Mucosa of rectum (tissue), 2 donors: ENCODE results near the gene SRSF4.
A peak's percentile ranks its signal among the peaks of the same experiment; 100 is the strongest.

ENCODE experiments used
- H3K27ac ChIP-seq, 2 donors: one replicate each; pipeline ENCODE4 v1.7.0; 2013; ENCODE audit warnings: inconsistent platforms in 2 of 2, low read depth in 2 of 2, low read length in 2 of 2
- H3K27me3 ChIP-seq, 2 donors: one replicate each; pipeline ENCODE4 v1.7.0; 2013; ENCODE audit warnings: low read length in 2 of 2; ENCODE audit not compliant: control insufficient read depth in 2 of 2, insufficient read depth in 2 of 2
- H3K36me3 ChIP-seq, 2 donors: one replicate each; pipeline ENCODE4 v1.7.0; 2013; ENCODE audit warnings: low read length in 2 of 2; ENCODE audit not compliant: control insufficient read depth in 2 of 2, insufficient read depth in 2 of 2
- H3K4me1 ChIP-seq, 2 donors: one replicate each; pipeline ENCODE4 v1.7.0; 2013; ENCODE audit warnings: low read length in 2 of 2, mild to moderate bottlenecking in 1 of 2; ENCODE audit not compliant: control insufficient read depth in 2 of 2, insufficient read depth in 2 of 2
- H3K4me3 ChIP-seq, 2 donors: one replicate each; pipeline ENCODE4 v1.7.0; 2013; ENCODE audit warnings: low read length in 2 of 2
- H3K9ac ChIP-seq, 2 donors: one replicate each; pipeline ENCODE4 v1.7.0; 2013; ENCODE audit warnings: low read length in 2 of 2, low read depth in 1 of 2, mild to moderate bottlenecking in 1 of 2
- H3K9me3 ChIP-seq, 2 donors: one replicate each; pipeline ENCODE4 v1.7.0; 2013; ENCODE audit warnings: low read length in 2 of 2; ENCODE audit not compliant: control insufficient read depth in 2 of 2
- donor health status: healthy.
- donor health status: Normal muscosa, but diverticular disease.

SRSF4 gene

DNA sequence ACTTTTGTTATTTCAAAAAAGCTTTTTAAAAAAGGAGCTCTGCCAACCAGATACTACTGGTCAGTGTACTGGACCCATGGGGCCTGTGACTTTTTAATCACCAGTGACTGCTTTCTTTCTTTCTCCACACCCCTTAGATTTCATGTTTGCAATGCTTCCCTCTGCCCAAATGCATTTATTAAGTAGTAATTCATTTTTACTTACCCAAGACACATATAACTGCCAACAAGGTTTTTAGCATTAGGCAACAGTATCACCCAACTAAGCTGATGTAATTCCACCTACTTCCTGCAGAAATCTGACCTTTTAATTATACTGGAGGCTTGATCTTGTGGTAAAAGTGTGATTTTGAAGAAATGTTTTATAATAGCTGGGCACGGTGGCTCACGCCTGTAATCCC is 36.5 kb upstream of the SRSF4 start:
- H3K9ac ChIP-seq, result no peak overlapping the region
- peaks cover 10 to 18% of the 10 kb centered on the region in 2 donors for H3K36me3 ChIP-seq
- H3K4me1 ChIP-seq, result no peaks in the 10 kb centered on the region
- H3K4me3 ChIP-seq, result no peak overlapping the region
- no peak overlapping the region for H3K27ac ChIP-seq
- H3K9me3 ChIP-seq, result no peaks in the 10 kb centered on the region
- no peaks in the 10 kb centered on the region for H3K27me3 ChIP-seq

DNA sequence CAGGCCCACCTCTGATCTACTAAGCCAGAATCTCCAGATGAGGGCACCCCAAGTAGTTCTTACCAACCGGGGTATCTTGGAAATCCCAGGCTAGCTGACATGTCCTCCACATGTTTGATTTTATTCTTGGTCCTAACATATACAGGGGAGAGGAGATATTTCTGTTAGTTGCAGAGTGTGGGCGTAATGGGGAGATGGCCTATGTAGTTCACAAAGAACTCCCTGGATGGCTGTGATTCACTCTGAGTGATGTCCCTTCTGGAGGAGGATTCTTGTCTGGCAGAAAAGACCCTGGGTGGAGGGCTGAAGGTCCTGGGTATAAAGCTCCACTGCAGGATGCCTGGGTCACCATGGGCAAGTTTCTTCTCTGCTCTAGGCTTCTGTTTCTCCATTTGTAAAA is 35.9 kb upstream of the SRSF4 start:
- no peaks in the 10 kb centered on the region for H3K27me3 ChIP-seq
- H3K27ac ChIP-seq, result no peak overlapping the region
- H3K4me1 ChIP-seq, result no peaks in the 10 kb centered on the region
- H3K9me3 ChIP-seq, result no peaks in the 10 kb centered on the region
- H3K9ac ChIP-seq, result no peak overlapping the region
- peaks cover 13 to 22% of the 10 kb centered on the region in 2 donors for H3K36me3 ChIP-seq
- H3K4me3 ChIP-seq, result no peak overlapping the region

DNA sequence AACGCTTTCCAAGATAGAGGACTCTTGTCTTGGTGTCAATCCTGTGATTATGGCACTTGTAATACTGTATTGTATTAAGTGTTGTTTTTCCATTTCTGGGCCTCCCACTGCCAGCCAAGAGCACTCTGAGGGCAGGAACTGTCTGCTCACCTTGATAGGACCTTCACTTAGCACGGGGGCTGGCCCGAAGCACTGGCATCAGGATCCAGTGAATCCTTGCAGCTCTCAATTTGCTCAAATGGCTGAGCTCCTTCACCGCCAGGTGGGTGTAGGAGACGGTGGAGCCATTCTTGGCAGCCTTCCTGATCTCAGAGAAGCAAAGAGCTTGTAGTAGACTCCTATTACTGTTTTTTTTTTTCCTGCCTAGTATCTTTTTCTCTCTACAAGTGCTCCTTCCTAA is 31.4 kb upstream of the SRSF4 start:
- H3K36me3 ChIP-seq, result peaks cover 25 to 31% of the 10 kb centered on the region in 2 donors

DNA sequence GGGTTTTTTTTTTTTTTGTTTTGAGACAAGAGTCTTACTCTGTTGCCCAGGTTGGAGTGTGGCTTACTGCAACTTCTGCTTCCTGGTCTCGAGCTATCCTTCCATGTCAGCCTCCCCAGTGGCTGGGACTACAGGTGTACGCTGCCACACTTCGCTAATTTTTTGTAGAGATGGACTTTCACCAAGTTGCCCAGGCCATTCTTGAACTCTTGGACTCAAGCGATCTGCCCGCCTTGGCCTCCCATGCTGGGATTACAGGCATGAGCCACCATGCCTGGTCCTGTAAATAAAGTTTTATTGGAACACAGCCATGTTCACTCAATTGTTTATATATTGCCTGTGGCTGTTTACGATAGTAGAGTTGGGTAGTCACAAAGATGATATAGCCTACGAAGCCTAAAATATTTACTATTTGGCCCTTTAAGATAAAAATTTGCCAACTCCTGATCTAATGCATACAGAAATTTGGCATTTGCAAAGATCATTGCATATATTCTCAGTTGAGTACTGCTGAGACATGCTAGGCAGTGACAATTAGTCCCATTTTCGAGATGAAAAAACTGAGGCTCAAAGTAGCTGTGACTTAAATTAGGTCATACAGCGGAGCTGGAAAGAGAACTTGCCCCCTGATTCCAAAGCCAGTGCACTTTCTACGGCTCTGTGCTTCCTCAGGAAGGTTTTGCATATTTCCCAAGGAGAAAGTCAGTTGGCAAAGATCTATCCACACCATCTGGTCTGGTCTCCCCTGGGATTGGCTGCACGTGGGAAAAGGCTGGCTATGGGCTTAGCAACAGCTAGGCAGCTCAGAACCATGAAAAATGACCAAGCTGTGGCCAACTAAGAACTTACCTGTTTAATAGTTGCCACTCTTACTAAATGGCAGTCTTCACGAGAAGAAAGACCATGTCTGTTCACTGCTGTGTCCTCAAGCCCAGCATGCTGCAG is 29.7 kb upstream of the SRSF4 start:
- Histone ChIP-seq H3K4me3 (no peak overlapping the region), H3K27ac (no peak overlapping the region), H3K4me1 (no peaks in the 10 kb centered on the region), H3K9ac (no peak overlapping the region), H3K36me3 (peaks cover 25 to 34% of the 10 kb centered on the region in 2 donors), H3K27me3 (no peaks in the 10 kb centered on the region), H3K9me3 (no peaks in the 10 kb centered on the region)

More for the DNA sequence above, 31.4 kb upstream of the SRSF4 start:
- Histone ChIP-seq H3K27me3 (no peaks in the 10 kb centered on the region), H3K9ac (no peak overlapping the region), H3K9me3 (no peaks in the 10 kb centered on the region), H3K27ac (no peak overlapping the region), H3K4me3 (no peak overlapping the region), H3K4me1 (no peaks in the 10 kb centered on the region)

DNA sequence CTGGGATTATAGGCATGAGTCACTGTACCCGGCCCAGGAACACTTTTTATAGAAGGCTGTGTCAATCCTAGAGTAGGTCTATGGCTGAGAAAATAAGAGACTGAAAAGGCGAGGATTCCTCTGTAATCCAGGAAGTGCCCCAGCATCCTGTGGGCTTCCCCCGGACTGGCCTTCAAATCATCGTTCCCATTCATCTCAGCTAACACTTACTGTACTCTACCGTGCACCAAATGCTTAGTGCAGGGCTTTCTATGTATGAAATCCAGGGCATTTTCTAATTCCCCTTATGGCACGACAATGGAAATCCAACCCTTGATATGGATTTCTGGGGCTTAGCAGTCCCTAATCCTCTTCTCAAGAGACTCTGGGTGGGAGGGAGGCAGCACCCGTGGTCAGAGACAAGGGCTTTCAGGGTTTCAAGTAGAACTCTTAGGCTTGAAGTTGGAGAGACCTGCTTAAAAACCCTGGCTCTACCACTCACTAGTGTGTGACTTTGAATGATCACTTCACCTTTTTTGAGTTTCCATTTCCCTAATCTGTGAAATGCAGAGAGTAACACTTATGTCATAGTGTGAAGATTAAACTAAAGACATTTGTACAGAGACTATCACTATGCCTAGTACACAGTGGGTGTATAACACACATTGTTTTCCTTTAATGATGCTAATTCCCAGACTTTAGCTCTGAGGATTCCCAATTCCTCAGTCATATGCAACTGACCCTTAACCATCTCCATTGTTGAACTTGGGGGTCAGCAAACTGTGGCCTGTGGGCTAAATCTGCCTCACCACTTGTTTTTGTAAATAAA is 28.8 kb upstream of the SRSF4 start:
- Histone ChIP-seq H3K9me3 (no peaks in the 10 kb centered on the region), H3K4me1 (no peaks in the 10 kb centered on the region), H3K27ac (no peak overlapping the region), H3K9ac (no peak overlapping the region), H3K36me3 (peaks cover 28 to 33% of the 10 kb centered on the region in 2 donors), H3K27me3 (no peaks in the 10 kb centered on the region), H3K4me3 (no peak overlapping the region)

DNA sequence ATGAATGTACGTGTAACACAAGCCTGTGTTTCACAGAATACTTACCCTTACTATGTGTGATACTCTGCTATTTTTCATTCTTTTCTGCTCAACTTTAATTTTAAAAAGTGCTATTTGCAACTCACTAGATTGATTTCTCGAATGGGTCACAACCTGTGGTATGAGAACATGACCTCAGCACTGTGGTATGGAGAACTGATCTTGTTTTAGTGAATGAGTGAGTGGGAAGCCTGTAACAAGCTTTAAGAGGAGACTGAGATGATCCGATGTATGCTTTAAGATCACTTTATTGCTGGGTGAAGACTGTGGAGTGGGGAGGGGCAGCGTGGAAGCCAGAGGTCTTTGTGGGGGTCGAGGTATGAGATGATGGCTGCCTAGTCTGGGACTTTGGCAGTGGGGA is 27.5 kb upstream of the SRSF4 start:
- peaks cover 26 to 28% of the 10 kb centered on the region in 2 donors for H3K36me3 ChIP-seq
- no peak overlapping the region for H3K9ac ChIP-seq
- no peaks in the 10 kb centered on the region for H3K4me1 ChIP-seq
- no peaks in the 10 kb centered on the region for H3K27me3 ChIP-seq
- no peak overlapping the region for H3K4me3 ChIP-seq
- H3K9me3 ChIP-seq, result no peaks in the 10 kb centered on the region
- no peak overlapping the region for H3K27ac ChIP-seq

DNA sequence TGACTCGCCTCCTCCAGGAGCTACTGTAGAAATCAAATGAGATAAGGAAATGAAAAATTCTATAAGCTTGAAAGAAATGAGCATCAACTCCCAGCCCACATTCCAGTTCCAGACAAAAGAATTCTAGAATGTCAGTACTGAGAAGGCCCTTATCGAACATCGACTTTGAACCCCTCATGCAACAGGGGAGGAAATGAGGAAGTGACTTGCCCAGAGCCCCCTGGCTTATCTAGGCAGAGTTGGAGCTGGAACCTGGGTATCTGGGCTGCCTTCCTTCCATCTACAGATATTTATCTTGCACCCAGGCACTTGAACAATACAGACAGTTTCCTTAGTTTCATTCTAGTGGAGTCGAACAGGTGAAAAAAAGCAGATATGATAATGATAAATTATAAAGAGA is 26.7 kb upstream of the SRSF4 start:
- Histone ChIP-seq H3K27ac (no peak overlapping the region), H3K4me3 (no peak overlapping the region), H3K36me3 (peaks cover 22 to 32% of the 10 kb centered on the region in 2 donors), H3K27me3 (no peaks in the 10 kb centered on the region), H3K4me1 (no peaks in the 10 kb centered on the region), H3K9ac (no peak overlapping the region), H3K9me3 (no peaks in the 10 kb centered on the region)

DNA sequence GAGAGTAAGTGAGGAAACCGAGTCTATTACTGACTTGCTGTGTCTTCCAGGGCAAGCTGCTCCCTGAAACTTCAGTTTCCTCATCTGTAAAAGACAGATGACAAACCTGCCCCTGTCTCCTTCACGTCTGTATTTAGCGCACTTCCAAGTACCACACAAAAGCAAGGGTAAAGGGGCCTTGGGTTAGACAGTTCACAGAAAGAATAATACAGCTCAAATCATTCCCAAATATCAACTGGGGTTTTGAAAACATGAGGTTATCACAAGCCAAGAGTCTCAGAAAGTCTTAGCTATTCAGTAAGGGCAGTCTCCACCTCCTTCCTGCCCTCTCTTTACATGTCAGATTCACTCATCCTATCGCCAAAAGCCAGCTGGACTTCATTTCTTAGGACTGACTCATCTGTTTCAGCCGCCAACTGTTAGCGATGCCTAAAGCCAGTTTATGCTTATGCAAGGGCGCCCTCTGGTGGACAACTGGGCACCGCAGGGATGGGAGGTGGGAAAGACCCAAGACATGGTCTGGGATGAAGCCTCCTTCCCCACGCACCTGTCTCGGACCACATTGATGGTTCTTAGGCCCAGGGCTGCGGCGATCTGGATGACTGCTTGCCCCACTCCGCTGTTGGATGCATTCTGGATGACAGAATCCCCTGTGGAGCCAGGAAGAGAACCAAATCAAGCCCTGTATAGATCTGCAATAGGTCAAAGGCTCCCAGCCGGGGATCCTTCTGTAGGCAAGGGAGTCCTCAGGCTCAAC is 21.1 kb upstream of the SRSF4 start:
- Histone ChIP-seq H3K9ac (no peak overlapping the region), H3K27me3 (no peaks in the 10 kb centered on the region), H3K36me3 (peaks cover 13 to 38% of the 10 kb centered on the region in 2 donors)

DNA sequence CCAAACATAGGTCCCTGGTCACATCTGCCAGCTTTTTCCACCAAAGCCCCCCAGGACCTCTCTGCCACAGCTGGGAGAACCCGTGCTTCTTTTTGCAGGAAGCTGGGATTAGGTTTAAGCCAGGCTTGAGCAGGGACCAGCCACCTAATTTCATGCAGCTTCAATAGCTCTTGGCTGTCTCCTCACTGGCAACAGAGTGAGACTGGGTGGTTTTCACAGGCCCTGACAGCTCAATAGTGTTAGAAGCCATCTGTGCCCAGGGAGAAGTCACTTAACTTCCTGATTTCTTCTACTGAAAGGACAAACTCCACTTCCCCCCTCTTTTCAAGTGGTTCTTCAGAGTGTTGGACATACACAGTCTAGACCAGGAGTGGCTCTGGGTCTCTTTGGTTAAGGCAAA is 20.4 kb upstream of the SRSF4 start:
- Histone ChIP-seq H3K4me3 (no peak overlapping the region), H3K9ac (no peak overlapping the region), H3K9me3 (no peaks in the 10 kb centered on the region), H3K27ac (peak overlapping the region; percentile 43 to 62), H3K36me3 (peaks cover 13 to 41% of the 10 kb centered on the region in 2 donors), H3K4me1 (peaks cover 4 to 6% of the 10 kb centered on the region in 2 donors), H3K27me3 (no peaks in the 10 kb centered on the region)

More for the DNA sequence above, 21.1 kb upstream of the SRSF4 start:
- peaks cover 4 to 6% of the 10 kb centered on the region in 2 donors for H3K4me1 ChIP-seq
- peak overlapping the region; percentile 43 to 62 for H3K27ac ChIP-seq
- H3K9me3 ChIP-seq, result no peaks in the 10 kb centered on the region
- H3K4me3 ChIP-seq, result no peak overlapping the region
